GM12878 (cell line): ENCODE measurements around the gene TRPV5. TPM values are rescaled to one million over a fixed set of nuclear protein-coding genes. Genes with fewer than 3 reads are reported as not detected.

Source experiments
- ATAC-seq: fragments of 200-7000 bp; cut with Tn5 transposase; 3 replicates; pipeline ENCODE4 v1.9.1; 2020; ENCODE audit warnings: mild to moderate bottlenecking, moderate library complexity
- BruUV-seq: library from RNA; stranded (reverse); fragments of 400-500 nt; replicated peaks from 2 replicates; lab custom pipeline; 2021; lab: Mats Ljungman, UMichigan
- CTCF ChIA-PET: fragments of 300-600 bp; sonication (Branson Sonifier 250); formaldehyde crosslinking; extraction: SDS; loops from one replicate; lab custom pipeline; 2021; ENCODE audit warnings: inconsistent platforms; lab: Yijun Ruan, JAX
- POLR2A ChIA-PET: fragments of 350-600 bp; formaldehyde crosslinking; extraction: SDS; loops from one replicate; lab custom pipeline; 2021; ENCODE audit warnings: inconsistent platforms; lab: Charles Lee
- RAD21 ChIA-PET: fragments of 300-600 bp; sonication (Branson Sonifier 250); formaldehyde crosslinking; loops from one replicate; lab custom pipeline; 2023; ENCODE audit warnings: antibody characterized with exemption; ENCODE audit not compliant: unreplicated experiment; lab: Charles Lee
- SMC1A ChIA-PET: fragments of 300-600 bp; sonication (Branson Sonifier 250); formaldehyde crosslinking; loops from one replicate; lab custom pipeline; 2023; ENCODE audit not compliant: unreplicated experiment, uncharacterized antibody; lab: Charles Lee
- DNase-seq: peaks from one replicate; pipeline ENCODE4 v3.0.0-alpha.2; 2011; ENCODE audit warnings: low read depth, low spot score
- FAIRE-seq: peaks from 3 replicates; lab custom pipeline; 2011; peaks lifted over from hg19 to GRCh38; lab: Jason Lieb, UNC
- H2AFZ ChIP-seq: 2 replicates; pipeline ENCODE4 v1.6.0; 2011; ENCODE audit warnings: low read depth, low read length, control low read depth; ENCODE audit not compliant: control insufficient read depth
- H3K27ac ChIP-seq: 2 replicates; pipeline ENCODE4 v1.5.1; 2011; ENCODE audit warnings: control low read depth; ENCODE audit not compliant: control insufficient read depth, insufficient read depth
- H3K27me3 ChIP-seq, 2 experiments: replicated peaks in 1 of 2; 2 replicates each; pipeline versions ENCODE4 v1.6.0 to v1.6.1; 2011; ENCODE audit warnings: low read length in 1 of 2; ENCODE audit not compliant: control insufficient read depth in 2 of 2, insufficient read depth in 2 of 2
- H3K36me3 ChIP-seq, 2 experiments: 2 replicates each; pipeline ENCODE4 v1.5.1; 2011; ENCODE audit warnings: low read length in 1 of 2; ENCODE audit not compliant: control insufficient read depth in 2 of 2, insufficient read depth in 2 of 2
- H3K4me1 ChIP-seq: 2 replicates; pipeline ENCODE4 v1.6.1; 2011; ENCODE audit warnings: mild to moderate bottlenecking, low read length, moderate library complexity, mixed read lengths; ENCODE audit not compliant: control insufficient read depth, insufficient read depth
- H3K4me2 ChIP-seq: 2 replicates; pipeline ENCODE4 v1.6.0; 2011; ENCODE audit warnings: control low read depth; ENCODE audit not compliant: control insufficient read depth, insufficient read depth
- H3K4me3 ChIP-seq: fragments of 200-600 bp; sonication (generic); 2 replicates; pipeline ENCODE4 v1.5.1; 2016
- H3K79me2 ChIP-seq: 2 replicates; pipeline ENCODE4 v1.6.0; 2011; ENCODE audit warnings: low read length; ENCODE audit not compliant: control insufficient read depth, insufficient read depth
- H3K9ac ChIP-seq: 2 replicates; pipeline ENCODE4 v1.8.0; 2011; ENCODE audit warnings: low read length, control low read depth, mixed read lengths; ENCODE audit not compliant: control insufficient read depth, insufficient read depth
- H3K9me3 ChIP-seq: replicated peaks from 3 replicates; pipeline ENCODE4 v1.5.1; 2011; ENCODE audit warnings: mild to moderate bottlenecking, low read length; ENCODE audit not compliant: control insufficient read depth, insufficient read depth
- H4K20me1 ChIP-seq: 2 replicates; pipeline ENCODE4 v1.6.0; 2011; ENCODE audit not compliant: control insufficient read depth, insufficient read depth
- BMI1 ChIP-seq: fragments of 450-650 bp; IDR thresholded peaks from 2 replicates; pipeline ENCODE4 v1.6.1; 2016; ENCODE audit warnings: mild to moderate bottlenecking, moderate library complexity, borderline replicate concordance
- NFXL1 ChIP-seq: fragments of 450-650 bp; IDR thresholded peaks from 2 replicates; pipeline ENCODE4 v1.6.1; 2017; ENCODE audit warnings: antibody characterized with exemption, mild to moderate bottlenecking, borderline replicate concordance
- NFYB ChIP-seq: IDR thresholded peaks from 2 replicates; pipeline ENCODE4 v1.6.1; 2011; ENCODE audit warnings: low read depth, mild to moderate bottlenecking, low read length, improper control_type of control experiment, moderate library complexity; ENCODE audit not compliant: insufficient read depth
- RAD51 ChIP-seq: fragments of 450-650 bp; IDR thresholded peaks from 2 replicates; pipeline ENCODE4 v1.6.1; 2016; ENCODE audit warnings: moderate library complexity, mild to moderate bottlenecking, inconsistent platforms
- SMARCA5 ChIP-seq: fragments of 450-650 bp; IDR thresholded peaks from 2 replicates; pipeline ENCODE4 v1.6.1; 2017; ENCODE audit warnings: mild to moderate bottlenecking
- SPI1 ChIP-seq: IDR thresholded peaks from 2 replicates; pipeline ENCODE4 v1.6.1; 2011; ENCODE audit warnings: low read depth, mild to moderate bottlenecking, low read length, moderate library complexity, borderline replicate concordance; ENCODE audit not compliant: insufficient read depth
- TARDBP ChIP-seq: IDR thresholded peaks from 2 replicates; pipeline ENCODE4 v1.6.1; 2016; ENCODE audit warnings: borderline replicate concordance
- WGBS: methylation state at CpG from one replicate; pipeline ENCODE4 v1.1.6; 2016; ENCODE audit warnings: low lambda C conversion rate; ENCODE audit not compliant: insufficient replicate concordance, insufficient coverage; ENCODE audit errors: missing lambda C conversion rate; 5-methylcytosine and 5-hydroxymethylcytosine counted together
- in situ Hi-C: fragments of 300-500 bp; cut with MboI; formaldehyde crosslinking; loops from 9 replicates; pipeline ENCODE4 v1.14.3; 2018; ENCODE audit warnings: mixed read lengths
- intact Hi-C: fragments of 100-400 bp; cut with micrococcal nuclease; formaldehyde crosslinking; loops from one replicate; pipeline ENCODE4 v1.14.2; 2022; ENCODE audit not compliant: unreplicated experiment
- polyA plus RNA-seq, 11 experiments: library from polyadenylated mRNA; depleted of rRNA in 4 of 11; unstranded in 6 of 11; stranded (reverse) in 5 of 11; fragments of >200 nt; fragmentation: Nextera tagmentation in 4 of 11; fragmentation: Illumina TruSeq in 1 of 11; extraction: Ambion mirVana in 4 of 11; extraction: Trizol in 1 of 11; gene quantifications; 1 replicate in 1 of 11; 2 replicates in 10 of 11; pipeline versions ENCODE4 v1.2.1 to v1.2.3, GENCODE V29; 2011 to 2016; ENCODE audit warnings: inconsistent platforms in 2 of 11, missing spikeins in 2 of 11, low read depth in 1 of 11
- total RNA-seq, 4 experiments: library from RNA; depleted of rRNA in 3 of 4; stranded (reverse); fragments of >200 nt in 3 of 4; fragmentation: Illumina TruSeq in 1 of 4; extraction: Trizol in 1 of 4; gene quantifications; 2 replicates each; pipeline versions ENCODE4 v1.2.1 to v1.2.3, GENCODE V29; 2013 to 2021
- TF ChIP-seq, protein P1 (sequence below): IDR thresholded peaks from 2 replicates; pipeline ENCODE4 v1.6.1; 2011; ENCODE audit warnings: mild to moderate bottlenecking, low read depth, low read length, moderate library complexity; ENCODE audit not compliant: insufficient replicate concordance

TRPV5 gene
- total and polyA plus RNA-seq, 10 of the 15 experiments (the other 5 are each of a cell fraction or from before 2014, with no cell fraction given), result not detected

DNA sequence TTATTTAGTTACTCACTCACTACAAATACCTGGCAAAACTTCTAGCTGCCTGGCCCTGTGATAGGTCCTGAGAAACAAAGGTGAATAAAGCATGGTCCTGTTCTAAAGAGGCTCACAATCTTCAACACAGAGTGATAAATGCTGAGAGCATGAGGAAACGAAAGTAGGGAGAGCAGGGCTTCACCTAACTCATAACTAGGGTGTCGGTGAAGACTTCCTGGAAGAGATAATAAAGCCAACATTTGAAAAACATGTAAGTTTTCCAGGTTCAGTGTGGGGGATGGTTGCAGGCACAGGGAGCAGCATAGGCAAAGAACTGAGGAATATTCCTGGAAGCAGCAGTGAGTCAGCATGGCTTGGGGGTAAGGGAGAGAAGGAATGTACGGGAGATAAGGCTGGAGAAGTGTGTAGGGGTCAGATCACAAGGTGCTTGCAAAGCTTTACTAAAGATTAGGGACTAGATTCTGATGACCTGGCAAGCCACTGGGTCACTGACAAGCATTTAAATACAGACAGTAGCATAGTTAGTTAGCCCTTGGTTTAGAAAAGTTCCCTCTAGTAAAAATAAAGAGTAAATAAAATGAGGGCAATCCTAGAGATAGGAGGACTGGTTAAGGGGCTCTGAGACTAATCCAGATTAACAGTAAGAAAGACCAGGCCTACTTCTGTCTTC lies 23.5 kb upstream of the TRPV5 start:
- Histone ChIP-seq H3K9me3 (no peaks in the 10 kb centered on the region; the same call in 2 of the 3 replicates), H4K20me1 (no peaks in the 10 kb centered on the region), H3K79me2 (no peaks in the 10 kb centered on the region), H3K4me2 (no peak overlapping the region), H3K9ac (no peak overlapping the region), H3K27me3 (peaks cover 0 to 3% of the 10 kb centered on the region in 2 experiments; a peak in 1 of 4 replicates), H3K4me1 (no peaks in the 10 kb centered on the region), H3K36me3 (no peaks in the 10 kb centered on the region), H2AFZ (no peak overlapping the region), H3K27ac (no peak overlapping the region), H3K4me3 (no peak overlapping the region)
- DNase-seq (no peak), FAIRE-seq (no peak), ATAC-seq (no peak)
- in situ Hi-C loops, result no loop called here
- BruUV-seq, result no TSS peak
- RAD21 ChIA-PET, result no interaction called here
- CTCF ChIA-PET, result interaction anchor here (1.4 to 2.1 kb wide), 2 partner anchors 16 to 76 kb away, joined by 3 to 5 read pairs; no protein-coding TSS in a partner anchor
- TF ChIP-seq SMARCA5 (no peak), NFXL1 (no peak), BMI1 (no peak)
- intact Hi-C loops, result no loop called here
- WGBS, result 0% methylated on average over 3 of the region's 3 CpGs
- SMC1A ChIA-PET, result no interaction called here
- POLR2A ChIA-PET, result no interaction called here

DNA sequence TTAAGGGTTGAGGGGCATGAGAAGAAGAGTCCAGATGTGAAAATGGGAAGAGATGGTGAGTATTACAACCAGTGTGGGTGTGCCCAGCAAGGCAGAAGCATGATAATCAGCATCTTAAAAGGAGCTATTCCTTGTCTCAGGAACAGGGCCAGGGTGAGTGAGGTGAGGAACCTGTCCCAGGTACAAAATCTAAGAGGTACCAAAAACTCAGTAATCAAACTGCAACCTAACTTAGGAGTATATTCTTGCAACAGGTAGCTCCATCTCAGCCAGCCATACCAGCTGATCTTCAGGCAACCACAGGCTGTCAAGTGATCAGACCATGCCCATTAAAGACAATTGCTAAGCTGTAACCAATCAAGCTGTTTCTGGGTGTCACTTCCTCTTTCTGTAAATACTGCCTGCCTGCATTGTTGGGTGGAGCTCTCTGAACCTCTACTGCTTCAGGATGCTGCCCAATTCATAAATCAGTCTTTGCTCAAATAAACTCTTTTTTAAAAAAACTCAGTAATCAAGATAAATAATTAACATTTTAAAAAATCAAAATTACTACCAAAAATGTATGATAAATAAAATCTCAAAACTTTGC lies 21.2 kb upstream of the TRPV5 start:
- SMC1A ChIA-PET, result interaction anchor here (0.6 kb wide), 1 partner anchor 354 kb away, joined by 3 read pairs; no protein-coding TSS in a partner anchor
- H3K27ac ChIP-seq, result no peak overlapping the region
- H3K9ac ChIP-seq, result no peak overlapping the region
- ATAC-seq (peak; percentile 68), DNase-seq (no peak), FAIRE-seq (no peak)
- in situ Hi-C loops (no loop called here), intact Hi-C loops (no loop called here)
- no TSS peak for BruUV-seq
- POLR2A ChIA-PET, result interaction anchor here (1.1 kb wide), 1 partner anchor 147 kb away, joined by 7 read pairs; no protein-coding TSS in a partner anchor
- peaks cover 0 to 4% of the 10 kb centered on the region in 2 experiments; a peak in 1 of 4 replicates for H3K27me3 ChIP-seq
- no peak overlapping the region for H2AFZ ChIP-seq
- H3K9me3 ChIP-seq, result no peaks in the 10 kb centered on the region; the same call in 2 of the 3 replicates
- no peak overlapping the region for H3K4me2 ChIP-seq
- no peaks in the 10 kb centered on the region for H3K36me3 ChIP-seq
- H3K4me3 ChIP-seq, result no peak overlapping the region
- H3K79me2 ChIP-seq, result no peaks in the 10 kb centered on the region
- CTCF ChIA-PET, result no interaction called here
- H3K4me1 ChIP-seq, result no peaks in the 10 kb centered on the region
- RAD21 ChIA-PET, result no interaction called here
- TF ChIP-seq RAD51, result no peak
- TF ChIP-seq SPI1, result peak; percentile 93
- TF ChIP-seq NFYB, result peak; percentile 57; the same call in 1 of the 2 replicates
- TF ChIP-seq, protein P1, sequence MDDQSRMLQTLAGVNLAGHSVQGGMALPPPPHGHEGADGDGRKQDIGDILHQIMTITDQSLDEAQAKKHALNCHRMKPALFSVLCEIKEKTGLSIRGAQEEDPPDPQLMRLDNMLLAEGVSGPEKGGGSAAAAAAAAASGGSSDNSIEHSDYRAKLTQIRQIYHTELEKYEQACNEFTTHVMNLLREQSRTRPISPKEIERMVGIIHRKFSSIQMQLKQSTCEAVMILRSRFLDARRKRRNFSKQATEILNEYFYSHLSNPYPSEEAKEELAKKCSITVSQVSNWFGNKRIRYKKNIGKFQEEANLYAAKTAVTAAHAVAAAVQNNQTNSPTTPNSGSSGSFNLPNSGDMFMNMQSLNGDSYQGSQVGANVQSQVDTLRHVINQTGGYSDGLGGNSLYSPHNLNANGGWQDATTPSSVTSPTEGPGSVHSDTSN, result peak; percentile 13
- TF ChIP-seq TARDBP, result no peak
- H4K20me1 ChIP-seq, result no peaks in the 10 kb centered on the region
